Measurements from ENCODE around the gene SIDT2.

DNA sequence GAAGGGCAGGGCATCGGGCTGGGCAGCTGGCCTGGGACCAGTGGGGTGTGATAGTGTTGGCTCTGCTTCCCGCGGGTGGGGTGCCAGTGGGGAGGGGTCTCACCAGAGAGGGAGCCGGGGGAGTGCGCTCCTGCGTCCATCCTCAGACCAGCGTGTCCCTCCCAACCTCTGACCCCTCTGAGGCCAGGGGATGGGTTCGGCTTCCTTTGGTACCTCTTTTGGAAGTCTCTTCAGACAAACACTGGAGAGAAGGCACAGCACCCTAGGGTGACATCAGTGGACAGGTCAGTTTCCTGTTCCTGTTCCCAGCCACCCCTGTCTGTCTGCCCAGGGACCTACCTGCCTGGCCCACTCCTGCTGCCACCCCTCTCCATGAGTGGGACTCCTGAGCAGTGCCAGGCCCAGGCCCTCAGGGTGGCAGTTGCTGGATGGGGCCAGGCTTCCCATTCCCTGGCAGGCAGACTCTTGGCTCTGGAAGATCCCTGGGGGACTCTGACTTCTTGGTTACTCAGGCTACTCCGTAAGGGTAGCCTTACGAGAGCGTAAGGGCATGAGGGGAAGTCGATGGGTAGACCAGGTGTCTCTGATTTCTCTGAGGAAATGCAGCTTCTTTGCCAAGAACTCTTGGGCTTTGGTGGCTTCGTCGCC lies 23.2 kb downstream of the SIDT2 start:
- TF ChIP-seq, protein P1, sequence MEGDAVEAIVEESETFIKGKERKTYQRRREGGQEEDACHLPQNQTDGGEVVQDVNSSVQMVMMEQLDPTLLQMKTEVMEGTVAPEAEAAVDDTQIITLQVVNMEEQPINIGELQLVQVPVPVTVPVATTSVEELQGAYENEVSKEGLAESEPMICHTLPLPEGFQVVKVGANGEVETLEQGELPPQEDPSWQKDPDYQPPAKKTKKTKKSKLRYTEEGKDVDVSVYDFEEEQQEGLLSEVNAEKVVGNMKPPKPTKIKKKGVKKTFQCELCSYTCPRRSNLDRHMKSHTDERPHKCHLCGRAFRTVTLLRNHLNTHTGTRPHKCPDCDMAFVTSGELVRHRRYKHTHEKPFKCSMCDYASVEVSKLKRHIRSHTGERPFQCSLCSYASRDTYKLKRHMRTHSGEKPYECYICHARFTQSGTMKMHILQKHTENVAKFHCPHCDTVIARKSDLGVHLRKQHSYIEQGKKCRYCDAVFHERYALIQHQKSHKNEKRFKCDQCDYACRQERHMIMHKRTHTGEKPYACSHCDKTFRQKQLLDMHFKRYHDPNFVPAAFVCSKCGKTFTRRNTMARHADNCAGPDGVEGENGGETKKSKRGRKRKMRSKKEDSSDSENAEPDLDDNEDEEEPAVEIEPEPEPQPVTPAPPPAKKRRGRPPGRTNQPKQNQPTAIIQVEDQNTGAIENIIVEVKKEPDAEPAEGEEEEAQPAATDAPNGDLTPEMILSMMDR (conservative IDR thresholded peaks at IDR 0.05 in 1 of 2, IDR thresholded peaks at IDR 0.05 in 1 of 2; ENCODE audit: extremely low read depth in 1 of 2, insufficient read depth in 1 of 2, low read depth in 1 of 2, low read length in 2 of 2): no peak
- no peak for TF ChIP-seq EZH2 (IDR thresholded peaks at IDR 0.05; ENCODE audit: borderline replicate concordance, low read length)

Measured in mammary epithelial cell (primary cell).